Progenitor cell of endocrine pancreas (in vitro differentiated cells): ENCODE data around the gene INTS13. TPM values are rescaled to one million over a fixed set of nuclear protein-coding genes. Genes with fewer than 3 reads are reported as not detected.

Source experiments
- DNase-seq: peaks from one replicate; pipeline ENCODE4 v3.0.0; 2021; ENCODE audit warnings: low spot score; ENCODE audit not compliant: unreplicated experiment
- H3K27ac Mint-ChIP-seq: 2 replicates; pipeline ENCODE4 v1.8.0; 2021; ENCODE audit warnings: mild to moderate bottlenecking, moderate library complexity, mixed read lengths
- H3K27me3 Mint-ChIP-seq: 2 replicates; pipeline ENCODE4 v1.8.0; 2021; ENCODE audit warnings: mixed read lengths
- H3K36me3 Mint-ChIP-seq: 2 replicates; pipeline ENCODE4 v1.8.0; 2022; ENCODE audit warnings: mixed read lengths; ENCODE audit not compliant: insufficient read depth
- H3K4me1 Mint-ChIP-seq: 2 replicates; pipeline ENCODE4 v1.8.0; 2021; ENCODE audit warnings: low read depth, mixed read lengths
- H3K4me3 Mint-ChIP-seq: 2 replicates; pipeline ENCODE4 v1.8.0; 2021; ENCODE audit warnings: low read depth, mild to moderate bottlenecking, moderate library complexity, mixed read lengths
- H3K9me3 Mint-ChIP-seq: 2 replicates; pipeline ENCODE4 v1.8.0; 2021; ENCODE audit warnings: low read depth, mixed read lengths
- total RNA-seq: library from RNA; stranded (reverse); gene quantifications from 2 replicates; pipeline ENCODE4 v1.2.1, GENCODE V29; 2021
- TF ChIP-seq, protein P1 (sequence below): fragments of 200-600 bp; sonication (generic); IDR thresholded peaks from one replicate; pipeline ENCODE4 v1.5.0; 2021; ENCODE audit warnings: antibody characterized with exemption, mild to moderate bottlenecking; ENCODE audit not compliant: unreplicated experiment

INTS13 gene
- total RNA-seq, 1 donor from 2014 or later: 36.3 TPM

DNA sequence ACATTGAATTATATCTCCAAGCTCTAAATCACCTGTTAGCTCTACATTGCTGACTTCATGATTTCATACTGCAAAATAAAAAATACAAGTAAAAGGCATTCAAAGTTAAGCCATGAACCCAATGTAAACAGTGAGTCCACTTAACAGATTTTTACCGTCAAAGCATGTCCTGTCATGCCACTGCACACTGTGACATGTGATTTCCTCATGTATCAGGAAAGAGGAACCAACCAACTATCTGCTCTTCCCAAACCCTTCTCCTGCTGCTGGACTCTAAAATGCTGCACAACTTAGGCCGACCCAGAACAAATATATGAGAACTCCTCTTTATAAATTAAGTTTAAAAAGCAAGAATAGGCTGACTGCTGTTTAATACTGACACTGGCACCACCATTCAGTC lies 38.9 kb upstream of the INTS13 start:
- TF ChIP-seq, protein P1, sequence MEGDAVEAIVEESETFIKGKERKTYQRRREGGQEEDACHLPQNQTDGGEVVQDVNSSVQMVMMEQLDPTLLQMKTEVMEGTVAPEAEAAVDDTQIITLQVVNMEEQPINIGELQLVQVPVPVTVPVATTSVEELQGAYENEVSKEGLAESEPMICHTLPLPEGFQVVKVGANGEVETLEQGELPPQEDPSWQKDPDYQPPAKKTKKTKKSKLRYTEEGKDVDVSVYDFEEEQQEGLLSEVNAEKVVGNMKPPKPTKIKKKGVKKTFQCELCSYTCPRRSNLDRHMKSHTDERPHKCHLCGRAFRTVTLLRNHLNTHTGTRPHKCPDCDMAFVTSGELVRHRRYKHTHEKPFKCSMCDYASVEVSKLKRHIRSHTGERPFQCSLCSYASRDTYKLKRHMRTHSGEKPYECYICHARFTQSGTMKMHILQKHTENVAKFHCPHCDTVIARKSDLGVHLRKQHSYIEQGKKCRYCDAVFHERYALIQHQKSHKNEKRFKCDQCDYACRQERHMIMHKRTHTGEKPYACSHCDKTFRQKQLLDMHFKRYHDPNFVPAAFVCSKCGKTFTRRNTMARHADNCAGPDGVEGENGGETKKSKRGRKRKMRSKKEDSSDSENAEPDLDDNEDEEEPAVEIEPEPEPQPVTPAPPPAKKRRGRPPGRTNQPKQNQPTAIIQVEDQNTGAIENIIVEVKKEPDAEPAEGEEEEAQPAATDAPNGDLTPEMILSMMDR: no peak
- peaks cover 19% of the 10 kb centered on the region for H3K36me3 Mint-ChIP-seq

DNA sequence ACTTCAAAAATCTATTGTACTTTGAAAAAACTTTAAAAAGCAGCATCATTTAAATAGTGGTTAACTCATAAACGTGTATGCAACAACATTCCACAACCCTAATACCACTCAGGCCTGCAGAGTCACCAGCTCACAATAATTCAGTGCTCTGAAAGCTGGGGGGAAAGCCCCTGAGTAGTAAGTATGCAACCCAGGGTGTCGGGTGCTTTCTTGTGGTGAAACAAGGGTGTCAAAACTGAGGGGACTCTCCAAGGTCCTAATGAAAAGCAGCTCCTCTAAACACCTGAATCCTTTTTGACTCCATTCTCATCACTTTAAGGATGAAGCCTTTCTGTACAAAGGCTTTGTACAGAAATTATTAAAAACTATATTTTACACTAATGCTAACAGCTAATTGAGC lies 34.2 kb upstream of the INTS13 start:
- Mint-ChIP-seq H3K9me3 (no peaks in the 10 kb centered on the region), H3K27me3 (no peaks in the 10 kb centered on the region), H3K4me3 (no peak overlapping the region), H3K4me1 (no peaks in the 10 kb centered on the region), H3K27ac (no peak overlapping the region), H3K36me3 (peaks cover 24% of the 10 kb centered on the region)
- TF ChIP-seq, protein P1: no peak
- no peak for DNase-seq

More for the DNA sequence above, 38.9 kb upstream of the INTS13 start:
- DNase-seq: no peak
- H3K27me3 Mint-ChIP-seq: no peaks in the 10 kb centered on the region
- no peaks in the 10 kb centered on the region for H3K4me1 Mint-ChIP-seq
- H3K27ac Mint-ChIP-seq: no peak overlapping the region
- no peaks in the 10 kb centered on the region for H3K9me3 Mint-ChIP-seq
- no peak overlapping the region for H3K4me3 Mint-ChIP-seq

- no peak for DNase-seq
- H3K4me1 Mint-ChIP-seq: no peaks in the 10 kb centered on the region
- H3K27ac Mint-ChIP-seq: no peak overlapping the region
- H3K9me3 Mint-ChIP-seq: no peaks in the 10 kb centered on the region
- TF ChIP-seq, protein P1: no peak
- H3K36me3 Mint-ChIP-seq: peaks cover 23% of the 10 kb centered on the region
- H3K27me3 Mint-ChIP-seq: no peaks in the 10 kb centered on the region
- H3K4me3 Mint-ChIP-seq: no peak overlapping the region
Observed at GRCh38 chr12:26970136-26970535, 32.4 kb upstream of the INTS13 start.

GRCh38 chr12:26966842-26967241 lies 29.1 kb upstream of the INTS13 start:
- TF ChIP-seq, protein P1: no peak
- Mint-ChIP-seq H3K36me3 (peaks cover 24% of the 10 kb centered on the region), H3K27ac (no peak overlapping the region), H3K4me3 (no peak overlapping the region), H3K9me3 (no peaks in the 10 kb centered on the region), H3K4me1 (no peaks in the 10 kb centered on the region), H3K27me3 (no peaks in the 10 kb centered on the region)
- DNase-seq: no peak

- Mint-ChIP-seq H3K27ac (no peak overlapping the region), H3K4me3 (no peak overlapping the region)
- no peak for DNase-seq
Observed at GRCh38 chr12:26963413-26963812, 25.6 kb upstream of the INTS13 start.

More at GRCh38 chr12:26963413-26963812, 25.6 kb upstream of the INTS13 start:
- Mint-ChIP-seq H3K9me3 (no peaks in the 10 kb centered on the region), H3K4me1 (no peaks in the 10 kb centered on the region), H3K27me3 (no peaks in the 10 kb centered on the region), H3K36me3 (peaks cover 20% of the 10 kb centered on the region)
- TF ChIP-seq, protein P1: no peak
